Gastroesophageal sphincter (tissue), 4 donors: ENCODE measurements around the gene TM9SF4. TPM values are rescaled to one million over a fixed set of nuclear protein-coding genes. Genes with fewer than 3 reads are reported as not detected.

Experiments used
- ATAC-seq: fragments of 150-250 bp; one replicate; pipeline ENCODE4 v1.9.1; 2016; ENCODE audit warnings: mild to moderate bottlenecking, moderate library complexity
- H3K27ac ChIP-seq, 4 donors: fragments of 200-600 bp; sonication (generic) in 3 of 4; 1 replicate in 3 of 4; 2 replicates in 1 of 4; pipeline ENCODE4 v1.5.1; 2016 to 2019
- H3K27me3 ChIP-seq: fragments of 200-600 bp; sonication (generic); one replicate; pipeline ENCODE4 v1.5.1; 2019
- H3K36me3 ChIP-seq, 2 donors: fragments of 200-600 bp; sonication (generic); one replicate each; pipeline ENCODE4 v1.5.1; 2019; ENCODE audit warnings: control low read depth in 1 of 2
- H3K4me1 ChIP-seq, 3 donors: fragments of 200-600 bp; sonication (generic); 1 replicate in 2 of 3; 2 replicates in 1 of 3; pipeline ENCODE4 v1.5.1; 2016 to 2019; ENCODE audit warnings: control low read depth in 2 of 3
- H3K4me3 ChIP-seq, 2 donors: fragments of 200-600 bp; sonication (generic); one replicate each; pipeline ENCODE4 v1.5.1; 2019; ENCODE audit warnings: mild to moderate bottlenecking in 1 of 2, moderate library complexity in 1 of 2
- H3K9me3 ChIP-seq, 3 donors: fragments of 200-600 bp; sonication (generic); one replicate each; pipeline ENCODE4 v1.5.1; 2017 to 2019; ENCODE audit warnings: control low read depth in 2 of 3
- CTCF ChIP-seq, 4 experiments: fragments of 200-600 bp in 2 of 4; fragments of 450-650 bp in 2 of 4; sonication (generic) in 1 of 4; IDR thresholded peaks; one replicate each; pipeline ENCODE4 v1.5.1; 2017 to 2019; ENCODE audit warnings: antibody characterized with exemption in 4 of 4, mild to moderate bottlenecking in 2 of 4, moderate library complexity in 2 of 4
- EP300 ChIP-seq: sonication (generic); formaldehyde crosslinking; IDR thresholded peaks from one replicate; pipeline ENCODE4 v1.6.1; 2017; ENCODE audit warnings: antibody characterized with exemption, mild to moderate bottlenecking
- POLR2A ChIP-seq, 2 donors: fragments of 450-650 bp; IDR thresholded peaks; one replicate each; pipeline ENCODE4 v1.6.1; 2017; ENCODE audit warnings: antibody characterized with exemption in 2 of 2, mild to moderate bottlenecking in 2 of 2, moderate library complexity in 1 of 2
- POLR2AphosphoS5 ChIP-seq: sonication (generic); formaldehyde crosslinking; IDR thresholded peaks from one replicate; pipeline ENCODE4 v1.6.1; 2017; ENCODE audit warnings: antibody characterized with exemption
- WGBS, 2 donors: methylation state at CpG; one replicate each; pipeline ENCODE4 v1.1.5; 2018; ENCODE audit warnings: low coverage in 1 of 2; 5-methylcytosine and 5-hydroxymethylcytosine counted together
- total RNA-seq, 4 donors: library from RNA; depleted of rRNA; stranded (reverse); fragments of >200 nt; gene quantifications; one replicate each; pipeline ENCODE4 v1.1.0, GENCODE V29; 2016

TM9SF4 gene
- total RNA-seq, 4 donors from 2014 or later = 20.7 to 32.6 (median 22.9) TPM

GRCh38 chr20:32179515-32179914 is 70.0 kb downstream of the TM9SF4 start:
- H3K36me3 ChIP-seq = no peaks in the 10 kb centered on the region
- H3K9me3 ChIP-seq = no peaks in the 10 kb centered on the region
- WGBS, 2 donors = 50 to 100% methylated on average over 1 of the region's 2 CpGs
- H3K4me1 ChIP-seq = no peaks in the 10 kb centered on the region
- no peak for ATAC-seq
- no peaks in the 10 kb centered on the region for H3K27me3 ChIP-seq
- no peak overlapping the region for H3K4me3 ChIP-seq
- H3K27ac ChIP-seq = no peak overlapping the region
- TF ChIP-seq POLR2A (IDR thresholded peaks at IDR 0.05) (no peak), POLR2AphosphoS5 (no peak), EP300 (no peak), CTCF (IDR thresholded peaks at IDR 0.05) (no peak)

GRCh38 chr20:32179934-32180333 is 70.4 kb downstream of the TM9SF4 start:
- no peaks in the 10 kb centered on the region for H3K27me3 ChIP-seq
- WGBS, 2 donors = 89 to 100% methylated on average over 2 to 4 of the region's 4 CpGs
- H3K4me3 ChIP-seq = no peak overlapping the region
- H3K27ac ChIP-seq = no peak overlapping the region
- no peaks in the 10 kb centered on the region for H3K4me1 ChIP-seq
- TF ChIP-seq EP300 = no peak
- TF ChIP-seq CTCF (IDR thresholded peaks at IDR 0.05) = no peak
- TF ChIP-seq POLR2AphosphoS5 = no peak
- no peak for TF ChIP-seq POLR2A (IDR thresholded peaks at IDR 0.05)
- H3K9me3 ChIP-seq = no peaks in the 10 kb centered on the region
- H3K36me3 ChIP-seq = no peaks in the 10 kb centered on the region
- no peak for ATAC-seq

- H3K36me3 ChIP-seq = no peaks in the 10 kb centered on the region
- H3K27ac ChIP-seq = no peak overlapping the region
- TF ChIP-seq POLR2A (IDR thresholded peaks at IDR 0.05) (no peak), POLR2AphosphoS5 (no peak), CTCF (IDR thresholded peaks at IDR 0.05) (no peak)
- H3K27me3 ChIP-seq = no peaks in the 10 kb centered on the region
- no peak for ATAC-seq
- H3K4me3 ChIP-seq = no peak overlapping the region
- H3K4me1 ChIP-seq = peaks cover 0 to 5% (median 0%) of the 10 kb centered on the region in 3 donors
- no peaks in the 10 kb centered on the region for H3K9me3 ChIP-seq
- 80% methylated on average over 2 of the region's 2 CpGs; no CpG with 5 or more reads in 1 of the 2 donors for WGBS, 2 donors
Measured at GRCh38 chr20:32181606-32182005, 72.1 kb downstream of the TM9SF4 start.

DNA sequence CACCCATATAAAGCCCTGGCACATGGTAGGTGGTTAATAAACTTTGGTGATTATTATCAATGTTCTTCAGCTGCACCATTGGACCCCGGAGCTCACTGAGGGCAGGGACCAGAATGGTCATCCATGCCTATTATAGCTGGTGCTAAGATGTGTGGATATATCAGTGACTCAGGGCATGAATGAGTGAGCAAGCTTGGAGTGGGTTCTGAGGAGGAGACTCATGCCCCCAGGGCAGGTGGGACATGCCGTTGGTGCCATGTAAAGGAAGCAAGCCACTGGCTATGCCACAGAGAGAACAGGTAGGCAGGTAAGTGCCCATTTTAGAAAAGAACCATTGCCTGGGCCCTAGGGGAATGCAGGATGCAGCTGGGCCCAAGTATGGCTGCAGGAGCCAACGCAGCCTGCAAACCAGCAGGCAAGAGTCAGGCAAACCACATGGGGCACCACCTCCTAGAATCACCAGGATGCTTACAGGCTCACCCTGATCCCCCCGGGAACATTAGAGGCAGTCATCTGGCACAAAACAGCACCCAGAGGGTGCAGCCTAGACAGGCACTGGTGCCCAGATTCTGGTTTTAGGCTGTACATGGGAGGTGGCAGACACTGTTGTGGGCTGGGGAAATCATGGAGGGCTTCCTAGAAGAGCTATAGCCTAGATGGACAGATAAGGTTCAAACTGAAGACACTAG is 74.6 kb downstream of the TM9SF4 start:
- WGBS, 2 donors = 75% methylated on average over 3 of the region's 4 CpGs; no CpG with 5 or more reads in 1 of the 2 donors
- H3K4me3 ChIP-seq = no peak overlapping the region
- H3K27ac ChIP-seq = no peak overlapping the region
- H3K27me3 ChIP-seq = no peaks in the 10 kb centered on the region
- no peak for ATAC-seq
- no peaks in the 10 kb centered on the region for H3K36me3 ChIP-seq
- no peaks in the 10 kb centered on the region for H3K9me3 ChIP-seq
- peaks cover 0 to 29% (median 7%) of the 10 kb centered on the region in 3 donors for H3K4me1 ChIP-seq
- TF ChIP-seq EP300 (no peak), POLR2AphosphoS5 (no peak), CTCF (IDR thresholded peaks at IDR 0.05) (no peak)

GRCh38 chr20:32184961-32185603 is 75.6 kb downstream of the TM9SF4 start:
- WGBS, 2 donors = 56 to 65% methylated on average over 7 to 10 of the region's 10 CpGs
- ATAC-seq = no peak

More at GRCh38 chr20:32184961-32185603, 75.6 kb downstream of the TM9SF4 start:
- TF ChIP-seq CTCF (IDR thresholded peaks at IDR 0.05) = no peak
- TF ChIP-seq POLR2A (IDR thresholded peaks at IDR 0.05) = no peak
- TF ChIP-seq POLR2AphosphoS5 = no peak
- no peak for TF ChIP-seq EP300
- Histone ChIP-seq H3K4me1 (peaks cover 0 to 37% (median 10%) of the 10 kb centered on the region in 3 donors), H3K9me3 (no peaks in the 10 kb centered on the region), H3K27me3 (no peaks in the 10 kb centered on the region), H3K4me3 (no peak overlapping the region), H3K36me3 (no peaks in the 10 kb centered on the region), H3K27ac (no peak overlapping the region)
